SK-N-MC (cell line): ENCODE measurements around the gene COL6A3.

ENCODE experiments used
- EZH2 ChIP-seq: fragments of 200-600 bp; sonication (generic); IDR thresholded peaks from one replicate; pipeline ENCODE4 v1.6.1; 2017; ENCODE audit warnings: antibody characterized with exemption
- FOXP2 ChIP-seq: optimal IDR thresholded peaks from 2 replicates; pipeline ENCODE3; 2011; ENCODE audit warnings: mild to moderate bottlenecking, moderate library complexity; ENCODE audit not compliant: insufficient read depth; ENCODE audit errors: extremely low read length, control extremely low read depth

DNA sequence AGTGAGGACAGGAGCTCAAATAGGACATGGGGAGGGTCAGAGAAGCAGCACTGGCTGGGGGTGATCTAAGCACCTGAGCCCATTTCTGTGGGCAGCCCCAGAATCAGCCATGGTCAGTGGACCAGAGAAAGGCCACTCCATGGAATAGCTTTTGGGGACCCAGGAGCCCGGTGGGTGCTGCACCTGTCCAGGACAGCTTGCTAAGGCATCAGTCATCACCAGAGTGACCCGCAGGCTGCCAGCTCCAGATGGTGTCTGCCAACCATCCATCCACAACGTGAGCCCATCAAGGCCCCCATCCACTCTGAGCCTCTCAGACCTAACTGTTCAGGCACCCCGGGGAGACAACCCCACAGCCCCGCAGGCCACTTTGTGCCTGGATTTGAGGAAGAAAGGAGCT lies 23.6 kb upstream of the COL6A3 start:
- TF ChIP-seq FOXP2: no peak
- no peak for TF ChIP-seq EZH2
